ENCODE results near the gene METTL5. TPM values are rescaled to one million over a fixed set of nuclear protein-coding genes. Genes with fewer than 3 reads are reported as not detected.

METTL5 gene
- total and polyA plus RNA-seq, 9 of the 15 experiments (the other 6 are each of a cell fraction or from before 2014, with no cell fraction given), result 149 to 471 (median 224) TPM

DNA sequence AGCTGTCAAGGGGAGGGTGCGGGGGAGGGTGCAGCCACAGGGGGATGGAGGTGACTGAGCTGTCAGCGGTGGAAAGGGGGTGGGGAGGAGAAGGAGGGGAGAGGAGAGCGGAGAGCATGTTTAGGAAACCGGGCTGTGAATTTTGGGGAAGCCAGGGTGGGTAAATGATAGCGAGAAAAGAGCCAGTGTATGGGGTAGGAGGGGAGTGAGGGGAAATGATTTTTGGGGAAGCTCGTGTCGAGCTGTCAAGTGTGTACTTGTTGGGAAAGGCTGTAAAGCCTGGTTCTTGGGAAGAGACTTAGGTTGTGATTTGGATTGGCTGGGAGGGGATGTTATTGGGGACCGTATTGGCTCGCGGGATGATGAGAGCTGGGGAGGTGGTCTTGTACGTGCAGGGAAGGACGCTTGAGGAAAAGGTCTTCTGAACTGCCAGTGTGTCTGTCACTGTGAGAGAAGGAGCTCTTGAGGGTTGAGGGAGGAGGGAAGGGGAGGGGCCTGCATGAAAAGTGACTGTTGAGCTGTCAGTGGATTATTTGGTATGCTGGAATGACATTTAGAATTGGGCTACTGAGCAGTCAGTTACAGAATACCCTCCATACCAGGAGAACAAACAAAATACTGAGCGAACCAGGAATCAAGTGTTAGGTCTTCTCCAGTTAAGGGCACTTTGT, 3.6 kb upstream of the METTL5 start (continued):
- TF ChIP-seq AFF4 (CRISPR knock-in tag; IDR thresholded peaks at IDR 0.05) (0 out of 2 replicates have a peak, but pooled peaks have one; percentile 66), DNMT1 (IDR thresholded peaks at IDR 0.05) (0 out of 2 replicates have a peak, but pooled peaks have one; percentile 67), RBBP5 (IDR thresholded peaks at IDR 0.05; ENCODE audit: borderline replicate concordance, insufficient read depth, low read length, poor library complexity, severe bottlenecking) (no peak), SMARCE1 (IDR thresholded peaks at IDR 0.05) (peak; percentile 61; the same call in 1 of the 2 replicates), HDAC2 (IDR thresholded peaks at IDR 0.05) (peak; percentile 93), FOXK2 (conservative IDR thresholded peaks at IDR 0.05 in 1 of 2, IDR thresholded peaks at IDR 0.05 in 1 of 2; ENCODE audit: low read depth in 2 of 2) (peak; percentile 76 to 82), LARP7 (IDR thresholded peaks at IDR 0.05) (peak; percentile 58; the same call in 1 of the 2 replicates), ATF7 (IDR thresholded peaks at IDR 0.05) (peak; percentile 21; the same call in 1 of the 2 replicates), ZNF407 (IDR thresholded peaks at IDR 0.05; ENCODE audit: low read depth) (0 out of 2 replicates have a peak, but pooled peaks have one; percentile 11)
- TF ChIP-seq, protein P1, sequence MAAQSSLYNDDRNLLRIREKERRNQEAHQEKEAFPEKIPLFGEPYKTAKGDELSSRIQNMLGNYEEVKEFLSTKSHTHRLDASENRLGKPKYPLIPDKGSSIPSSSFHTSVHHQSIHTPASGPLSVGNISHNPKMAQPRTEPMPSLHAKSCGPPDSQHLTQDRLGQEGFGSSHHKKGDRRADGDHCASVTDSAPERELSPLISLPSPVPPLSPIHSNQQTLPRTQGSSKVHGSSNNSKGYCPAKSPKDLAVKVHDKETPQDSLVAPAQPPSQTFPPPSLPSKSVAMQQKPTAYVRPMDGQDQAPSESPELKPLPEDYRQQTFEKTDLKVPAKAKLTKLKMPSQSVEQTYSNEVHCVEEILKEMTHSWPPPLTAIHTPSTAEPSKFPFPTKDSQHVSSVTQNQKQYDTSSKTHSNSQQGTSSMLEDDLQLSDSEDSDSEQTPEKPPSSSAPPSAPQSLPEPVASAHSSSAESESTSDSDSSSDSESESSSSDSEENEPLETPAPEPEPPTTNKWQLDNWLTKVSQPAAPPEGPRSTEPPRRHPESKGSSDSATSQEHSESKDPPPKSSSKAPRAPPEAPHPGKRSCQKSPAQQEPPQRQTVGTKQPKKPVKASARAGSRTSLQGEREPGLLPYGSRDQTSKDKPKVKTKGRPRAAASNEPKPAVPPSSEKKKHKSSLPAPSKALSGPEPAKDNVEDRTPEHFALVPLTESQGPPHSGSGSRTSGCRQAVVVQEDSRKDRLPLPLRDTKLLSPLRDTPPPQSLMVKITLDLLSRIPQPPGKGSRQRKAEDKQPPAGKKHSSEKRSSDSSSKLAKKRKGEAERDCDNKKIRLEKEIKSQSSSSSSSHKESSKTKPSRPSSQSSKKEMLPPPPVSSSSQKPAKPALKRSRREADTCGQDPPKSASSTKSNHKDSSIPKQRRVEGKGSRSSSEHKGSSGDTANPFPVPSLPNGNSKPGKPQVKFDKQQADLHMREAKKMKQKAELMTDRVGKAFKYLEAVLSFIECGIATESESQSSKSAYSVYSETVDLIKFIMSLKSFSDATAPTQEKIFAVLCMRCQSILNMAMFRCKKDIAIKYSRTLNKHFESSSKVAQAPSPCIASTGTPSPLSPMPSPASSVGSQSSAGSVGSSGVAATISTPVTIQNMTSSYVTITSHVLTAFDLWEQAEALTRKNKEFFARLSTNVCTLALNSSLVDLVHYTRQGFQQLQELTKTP (IDR thresholded peaks at IDR 0.05; ENCODE audit: low read depth in 1 of 2, partially characterized antibody in 2 of 2), result peak in 1 of 2 experiments; percentile 34

All from K562 (cell line).